BE2C (cell line): Measurements from ENCODE around the gene KLHL25.

Experiments
- DNase-seq: peaks from one replicate; pipeline ENCODE4 v3.0.0-alpha.2; 2020
- H3K27me3 ChIP-seq: fragments of 250-450 bp; sonication (Bioruptor Pico); 2 replicates; pipeline ENCODE4 v1.5.1; 2020; ENCODE audit warnings: mild to moderate bottlenecking
- H3K36me3 ChIP-seq: fragments of 250-450 bp; sonication (Bioruptor Pico); 2 replicates; pipeline ENCODE4 v1.5.1; 2020; ENCODE audit warnings: mild to moderate bottlenecking
- H3K4me1 ChIP-seq: fragments of 250-450 bp; sonication (Bioruptor Pico); 2 replicates; pipeline ENCODE4 v1.5.1; 2020
- H3K4me3 ChIP-seq: 2 replicates; pipeline ENCODE4 v1.5.1; 2011; ENCODE audit warnings: low read depth, low read length
- H3K9me3 ChIP-seq: fragments of 250-450 bp; sonication (Bioruptor Pico); 2 replicates; pipeline ENCODE4 v1.5.1; 2020
- TF ChIP-seq, protein P1 (sequence below): IDR thresholded peaks from 2 replicates; pipeline ENCODE4 v1.5.1; 2012; ENCODE audit warnings: mild to moderate bottlenecking, low read depth, low read length

Gene KLHL25

DNA sequence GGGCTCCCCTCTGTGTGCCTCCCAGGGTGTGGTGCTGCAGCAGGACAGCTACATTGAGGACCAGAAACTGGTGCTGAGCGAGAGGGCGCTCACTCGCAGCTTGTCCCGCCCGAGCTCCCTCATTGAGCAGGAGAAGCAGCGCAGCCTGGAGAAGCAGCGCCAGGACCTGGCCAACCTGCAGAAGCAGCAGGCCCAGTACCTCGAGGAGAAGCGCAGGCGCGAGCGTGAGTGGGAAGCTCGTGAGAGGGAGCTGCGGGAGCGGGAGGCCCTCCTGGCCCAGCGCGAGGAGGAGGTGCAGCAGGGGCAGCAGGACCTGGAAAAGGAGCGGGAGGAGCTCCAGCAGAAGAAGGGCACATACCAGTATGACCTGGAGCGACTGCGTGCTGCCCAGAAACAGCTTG is 53.7 kb downstream of the KLHL25 start:
- Histone ChIP-seq H3K27me3 (no peaks in the 10 kb centered on the region), H3K4me3 (no peak overlapping the region), H3K36me3 (peaks cover 24% of the 10 kb centered on the region), H3K9me3 (no peaks in the 10 kb centered on the region), H3K4me1 (no peaks in the 10 kb centered on the region)
- DNase-seq = no peak
- TF ChIP-seq, protein P1, sequence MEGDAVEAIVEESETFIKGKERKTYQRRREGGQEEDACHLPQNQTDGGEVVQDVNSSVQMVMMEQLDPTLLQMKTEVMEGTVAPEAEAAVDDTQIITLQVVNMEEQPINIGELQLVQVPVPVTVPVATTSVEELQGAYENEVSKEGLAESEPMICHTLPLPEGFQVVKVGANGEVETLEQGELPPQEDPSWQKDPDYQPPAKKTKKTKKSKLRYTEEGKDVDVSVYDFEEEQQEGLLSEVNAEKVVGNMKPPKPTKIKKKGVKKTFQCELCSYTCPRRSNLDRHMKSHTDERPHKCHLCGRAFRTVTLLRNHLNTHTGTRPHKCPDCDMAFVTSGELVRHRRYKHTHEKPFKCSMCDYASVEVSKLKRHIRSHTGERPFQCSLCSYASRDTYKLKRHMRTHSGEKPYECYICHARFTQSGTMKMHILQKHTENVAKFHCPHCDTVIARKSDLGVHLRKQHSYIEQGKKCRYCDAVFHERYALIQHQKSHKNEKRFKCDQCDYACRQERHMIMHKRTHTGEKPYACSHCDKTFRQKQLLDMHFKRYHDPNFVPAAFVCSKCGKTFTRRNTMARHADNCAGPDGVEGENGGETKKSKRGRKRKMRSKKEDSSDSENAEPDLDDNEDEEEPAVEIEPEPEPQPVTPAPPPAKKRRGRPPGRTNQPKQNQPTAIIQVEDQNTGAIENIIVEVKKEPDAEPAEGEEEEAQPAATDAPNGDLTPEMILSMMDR = no peak

DNA sequence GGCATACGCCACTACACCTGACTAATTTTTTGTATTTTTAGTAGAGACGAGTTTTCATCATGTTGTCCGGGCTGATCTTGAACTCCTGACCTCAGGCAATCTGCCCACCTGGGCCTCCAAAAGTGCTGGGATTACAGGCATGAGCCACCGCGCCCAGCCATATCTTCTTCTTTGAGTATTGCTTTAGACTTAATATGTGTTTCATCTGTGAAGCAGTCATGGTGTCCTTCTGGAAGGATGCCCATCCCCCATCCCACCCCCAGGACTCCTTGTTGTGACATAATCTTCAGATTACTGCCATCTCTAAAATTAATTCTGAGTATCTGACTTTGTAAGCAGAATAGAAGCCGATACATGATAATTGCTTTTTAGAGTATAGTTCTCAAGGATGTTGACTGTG is 57.7 kb downstream of the KLHL25 start:
- DNase-seq = no peak
- TF ChIP-seq, protein P1 = no peak
- no peak overlapping the region for H3K4me3 ChIP-seq
- peaks cover 23% of the 10 kb centered on the region for H3K36me3 ChIP-seq
- no peaks in the 10 kb centered on the region for H3K27me3 ChIP-seq
- no peaks in the 10 kb centered on the region for H3K9me3 ChIP-seq
- H3K4me1 ChIP-seq = no peaks in the 10 kb centered on the region

DNA sequence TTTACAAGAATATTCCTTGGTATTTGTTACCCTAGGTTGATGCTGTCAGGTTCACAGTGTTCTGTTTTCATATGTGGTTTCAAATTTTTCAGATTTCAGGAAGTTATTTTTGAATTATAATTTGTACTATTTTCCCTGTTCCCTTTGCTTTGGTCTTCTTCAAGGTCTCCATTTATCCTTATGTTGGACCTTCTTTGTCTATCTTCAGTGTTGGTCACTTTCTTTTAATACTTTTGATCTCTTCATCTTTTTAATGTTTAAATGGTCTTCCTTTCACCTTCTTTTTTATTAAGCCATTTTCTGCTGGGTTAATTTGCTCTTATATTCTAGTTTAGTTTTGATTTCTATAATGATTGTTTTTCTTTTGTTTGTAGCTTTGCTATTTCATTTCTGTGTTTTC is 61.3 kb downstream of the KLHL25 start:
- no peaks in the 10 kb centered on the region for H3K9me3 ChIP-seq
- DNase-seq = no peak
- no peak overlapping the region for H3K4me3 ChIP-seq
- no peaks in the 10 kb centered on the region for H3K27me3 ChIP-seq
- TF ChIP-seq, protein P1 = no peak
- H3K4me1 ChIP-seq = no peaks in the 10 kb centered on the region
- peaks cover 31% of the 10 kb centered on the region for H3K36me3 ChIP-seq

DNA sequence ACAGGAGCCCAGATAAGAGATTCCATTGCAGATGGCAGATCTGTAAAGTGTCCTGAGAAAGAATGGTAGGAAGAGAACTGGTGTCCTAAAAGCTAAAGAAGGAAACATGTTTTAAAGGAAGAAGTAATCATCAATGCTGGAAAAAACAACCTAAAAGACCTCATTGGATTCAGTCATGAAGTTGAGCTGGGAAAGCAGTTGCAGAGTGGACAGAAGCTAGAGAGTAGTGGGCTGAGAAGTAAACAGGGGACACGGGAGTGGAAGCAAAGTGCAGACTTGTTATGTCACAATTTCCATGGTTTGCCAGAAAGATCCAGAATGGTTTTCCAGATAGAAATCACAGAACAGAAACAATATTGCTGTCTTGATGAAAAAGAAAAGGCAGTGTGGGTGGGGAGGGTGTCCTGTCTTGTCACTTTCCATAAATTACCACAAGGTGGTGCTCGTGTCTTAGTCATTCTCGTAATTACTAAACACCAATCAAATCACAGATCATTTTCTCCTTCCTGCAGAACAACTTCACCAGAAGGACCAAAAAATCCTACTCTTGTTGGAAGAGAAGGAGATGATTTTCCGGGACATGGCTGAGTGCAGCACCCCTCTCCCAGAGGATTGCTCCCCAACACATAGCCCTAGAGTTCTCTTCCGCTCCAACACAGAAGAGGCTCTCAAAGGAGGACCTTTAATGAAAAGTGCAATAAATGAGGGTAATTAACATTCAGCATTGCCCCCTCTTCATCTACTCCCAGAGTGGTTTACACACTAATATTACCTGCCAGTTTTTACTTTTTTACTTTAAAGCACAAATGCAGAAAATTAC is 64.5 kb downstream of the KLHL25 start:
- peak; percentile 54 for DNase-seq
- peaks cover 35% of the 10 kb centered on the region for H3K36me3 ChIP-seq
- no peaks in the 10 kb centered on the region for H3K27me3 ChIP-seq
- no peaks in the 10 kb centered on the region for H3K9me3 ChIP-seq
- TF ChIP-seq, protein P1 = peak; percentile 82
- H3K4me3 ChIP-seq = no peak overlapping the region
- no peaks in the 10 kb centered on the region for H3K4me1 ChIP-seq

DNA sequence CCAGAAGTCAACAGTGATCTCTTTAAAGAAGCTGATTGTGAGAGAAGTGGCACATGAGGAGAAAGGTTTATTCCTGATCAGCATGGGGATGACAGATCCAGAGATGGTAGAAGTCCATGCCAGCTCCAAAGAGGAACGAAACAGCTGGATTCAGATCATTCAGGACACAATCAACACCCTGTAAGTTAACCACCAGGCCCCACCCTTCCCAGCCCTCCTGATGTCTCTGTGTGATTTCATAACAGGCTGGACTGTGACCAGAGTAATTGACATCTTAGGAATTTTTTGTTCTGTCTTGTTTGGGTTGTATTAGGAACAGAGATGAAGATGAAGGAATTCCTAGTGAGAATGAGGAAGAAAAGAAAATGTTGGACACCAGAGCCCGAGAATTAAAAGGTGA is 67.7 kb downstream of the KLHL25 start:
- no peaks in the 10 kb centered on the region for H3K27me3 ChIP-seq
- no peak for DNase-seq
- no peaks in the 10 kb centered on the region for H3K9me3 ChIP-seq
- no peak overlapping the region for H3K4me3 ChIP-seq
- H3K4me1 ChIP-seq = no peaks in the 10 kb centered on the region
- TF ChIP-seq, protein P1 = no peak
- peaks cover 37% of the 10 kb centered on the region for H3K36me3 ChIP-seq

DNA sequence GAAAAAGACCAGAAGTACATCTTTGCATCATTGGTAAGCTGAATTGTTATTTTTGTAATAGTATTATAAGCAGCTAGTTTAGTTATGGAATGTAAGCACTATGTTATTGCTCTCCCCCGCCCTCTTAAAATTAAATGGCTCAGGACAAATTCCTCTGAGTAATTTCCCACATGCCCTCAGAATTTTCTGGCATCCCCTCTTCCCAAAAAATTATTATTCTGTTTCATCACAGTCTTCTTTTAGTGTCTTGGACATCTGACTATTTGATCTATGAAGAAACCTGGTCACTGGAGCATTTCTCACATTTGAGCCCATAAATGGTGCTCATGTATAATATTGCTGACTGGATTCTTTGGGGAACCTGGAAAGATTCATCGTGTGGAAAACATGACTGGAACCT is 68.3 kb downstream of the KLHL25 start:
- TF ChIP-seq, protein P1 = no peak
- DNase-seq = no peak
- Histone ChIP-seq H3K27me3 (no peaks in the 10 kb centered on the region), H3K4me1 (no peaks in the 10 kb centered on the region), H3K9me3 (no peaks in the 10 kb centered on the region), H3K4me3 (no peak overlapping the region), H3K36me3 (peaks cover 34% of the 10 kb centered on the region)
